Activated naive CD4-positive, alpha-beta T cell treated with anti-CD3 and anti-CD28 coated beads for 36 hours (primary cell): ENCODE measurements around the gene TUBA3D. TPM values are rescaled to one million over a fixed set of nuclear protein-coding genes. Genes with fewer than 3 reads are reported as not detected.
"Not testable (repeated sequence)": the region's sequence is repeated elsewhere in the genome, so short reads cannot be mapped to it uniquely, and the experiment has no call there.

Experiments
- CTCF ChIA-PET: fragments of 350-600 bp; sonication (Branson Sonifier 250); formaldehyde crosslinking; loops from one replicate; lab custom pipeline; 2021; ENCODE audit warnings: antibody characterized with exemption; lab: Charles Lee
- DNase-seq: peaks from one replicate; pipeline ENCODE4 v3.0.0-alpha.2; 2020
- H3K27ac Mint-ChIP-seq: one replicate; pipeline ENCODE4 v1.8.0; 2021; ENCODE audit warnings: mild to moderate bottlenecking, mixed read lengths
- H3K27me3 Mint-ChIP-seq: one replicate; pipeline ENCODE4 v1.8.0; 2021; ENCODE audit warnings: low read depth, mixed read lengths
- H3K36me3 Mint-ChIP-seq: one replicate; pipeline ENCODE4 v1.8.0; 2021; ENCODE audit warnings: low read depth, mixed read lengths
- H3K4me1 Mint-ChIP-seq: one replicate; pipeline ENCODE4 v1.8.0; 2021; ENCODE audit warnings: low read depth, mixed read lengths
- H3K4me3 Mint-ChIP-seq: one replicate; pipeline ENCODE4 v1.8.0; 2021; ENCODE audit warnings: mild to moderate bottlenecking, moderate library complexity, mixed read lengths
- H3K9me3 Mint-ChIP-seq: one replicate; pipeline ENCODE4 v1.8.0; 2021; ENCODE audit warnings: mixed read lengths
- intact Hi-C: fragments of 100-400 bp; cut with micrococcal nuclease; formaldehyde crosslinking; loops from one replicate; pipeline ENCODE4 v1.15.1; 2023
- total RNA-seq, 2 experiments: library from RNA; stranded (reverse); gene quantifications; one replicate each; pipeline ENCODE4 v1.2.3, GENCODE V29; 2021

The TUBA3D gene
- total RNA-seq, 2 experiments from 2014 or later: not detected

DNA sequence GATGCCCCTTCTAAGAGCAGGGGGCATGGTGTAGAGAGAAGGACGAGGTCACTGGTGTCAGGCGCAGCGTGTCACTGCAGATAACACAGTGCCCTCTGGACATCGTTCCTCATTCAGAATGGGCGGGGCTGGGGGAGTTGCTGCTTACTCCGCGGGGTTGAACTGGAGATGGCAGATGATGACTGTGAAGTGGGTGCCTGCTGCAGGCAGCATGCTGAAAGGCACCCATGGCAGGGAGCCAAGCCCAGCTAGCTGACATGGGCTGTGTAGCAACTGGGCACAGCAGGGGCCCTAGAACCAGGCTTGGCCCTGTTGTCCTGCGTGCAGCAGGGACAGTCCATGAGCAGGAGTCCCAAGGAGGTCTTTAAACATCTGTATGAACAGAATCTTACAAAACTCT, 4.3 kb upstream of the TUBA3D start:
- intact Hi-C loops, DNase-seq, H3K9me3 Mint-ChIP-seq, CTCF ChIA-PET, H3K4me1 Mint-ChIP-seq, H3K27ac Mint-ChIP-seq, H3K4me3 Mint-ChIP-seq, H3K27me3 Mint-ChIP-seq, H3K36me3 Mint-ChIP-seq: not testable (repeated sequence)

GRCh38 chr2:131473266-131473665, 2.7 kb upstream of the TUBA3D start:
- H3K4me3 Mint-ChIP-seq, H3K9me3 Mint-ChIP-seq, H3K27me3 Mint-ChIP-seq, H3K4me1 Mint-ChIP-seq, DNase-seq, H3K27ac Mint-ChIP-seq, intact Hi-C loops, H3K36me3 Mint-ChIP-seq, CTCF ChIA-PET: not testable (repeated sequence)

GRCh38 chr2:131476363-131476762, 444 bp downstream of the TUBA3D start:
- DNase-seq, H3K27me3 Mint-ChIP-seq, H3K4me3 Mint-ChIP-seq, CTCF ChIA-PET, H3K9me3 Mint-ChIP-seq, H3K27ac Mint-ChIP-seq, intact Hi-C loops, H3K36me3 Mint-ChIP-seq, H3K4me1 Mint-ChIP-seq: not testable (repeated sequence)

GRCh38 chr2:131477227-131477626, 1.3 kb downstream of the TUBA3D start:
- DNase-seq, H3K4me1 Mint-ChIP-seq, H3K4me3 Mint-ChIP-seq, H3K27me3 Mint-ChIP-seq, H3K27ac Mint-ChIP-seq, H3K36me3 Mint-ChIP-seq, H3K9me3 Mint-ChIP-seq, CTCF ChIA-PET, intact Hi-C loops: not testable (repeated sequence)

DNA sequence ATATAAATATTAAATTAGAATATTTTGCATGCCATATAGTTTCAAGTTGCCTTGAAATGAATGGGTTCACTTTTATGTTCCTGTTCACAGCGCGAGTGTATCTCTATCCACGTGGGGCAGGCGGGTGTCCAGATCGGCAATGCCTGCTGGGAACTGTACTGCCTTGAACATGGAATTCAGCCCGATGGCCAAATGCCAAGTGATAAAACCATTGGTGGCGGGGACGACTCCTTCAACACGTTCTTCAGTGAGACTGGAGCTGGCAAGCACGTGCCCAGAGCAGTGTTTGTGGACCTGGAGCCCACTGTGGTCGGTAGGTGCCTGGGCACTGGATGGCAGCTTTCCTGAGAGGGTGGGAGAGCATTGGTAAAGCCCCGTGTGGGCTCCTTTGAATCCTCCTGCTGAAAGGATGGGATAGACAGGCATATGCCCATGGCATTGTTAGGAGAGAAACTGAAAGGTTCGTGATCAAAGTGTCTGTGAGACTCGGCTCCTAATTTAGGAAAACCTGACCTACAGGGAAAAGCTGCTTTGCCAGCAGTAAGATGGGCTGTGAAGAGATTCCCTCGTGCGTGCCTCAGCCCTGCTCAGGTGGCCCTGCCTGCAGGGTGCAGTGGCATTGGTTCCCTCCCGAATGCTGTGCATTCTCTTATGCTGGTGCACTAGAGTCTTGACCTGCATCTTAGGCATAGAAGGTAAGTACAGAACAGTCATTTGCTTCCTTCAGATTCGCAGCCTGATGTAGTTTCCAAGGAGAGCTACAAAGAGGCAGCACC, 2.3 kb downstream of the TUBA3D start:
- CTCF ChIA-PET, H3K27me3 Mint-ChIP-seq, DNase-seq, H3K4me3 Mint-ChIP-seq, H3K27ac Mint-ChIP-seq, H3K4me1 Mint-ChIP-seq, H3K9me3 Mint-ChIP-seq, intact Hi-C loops: not testable (repeated sequence)
- H3K36me3 Mint-ChIP-seq: peaks cover 13% of the 10 kb centered on the region

DNA sequence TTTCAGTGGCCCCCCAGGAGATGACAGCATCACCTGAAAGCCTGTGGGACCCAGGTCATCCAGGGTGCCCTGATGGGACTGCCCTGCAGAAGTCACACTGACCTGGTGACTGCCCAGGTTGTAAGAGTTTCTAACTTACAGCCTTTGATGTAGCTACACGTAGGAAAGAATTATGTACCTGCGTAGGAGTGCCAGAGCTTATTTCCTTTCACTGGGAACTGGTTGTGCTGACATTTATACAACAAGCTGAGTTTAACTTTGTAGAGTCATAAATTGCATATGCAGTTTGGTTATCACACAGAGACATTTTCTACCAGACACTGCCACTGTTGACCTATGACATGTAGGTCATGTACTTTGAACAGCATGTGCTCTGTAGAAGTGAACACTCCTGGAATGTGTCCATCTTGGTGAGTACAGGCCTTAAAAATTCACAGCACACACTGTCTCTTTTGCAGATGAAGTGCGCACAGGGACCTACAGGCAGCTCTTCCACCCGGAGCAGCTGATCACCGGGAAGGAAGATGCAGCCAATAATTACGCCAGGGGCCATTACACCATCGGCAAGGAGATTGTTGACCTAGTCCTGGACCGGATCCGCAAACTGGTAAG, 3.0 kb downstream of the TUBA3D start:
- DNase-seq, intact Hi-C loops, H3K9me3 Mint-ChIP-seq, H3K27me3 Mint-ChIP-seq, CTCF ChIA-PET, H3K27ac Mint-ChIP-seq, H3K4me1 Mint-ChIP-seq, H3K4me3 Mint-ChIP-seq: not testable (repeated sequence)
- peaks cover 13% of the 10 kb centered on the region for H3K36me3 Mint-ChIP-seq

DNA sequence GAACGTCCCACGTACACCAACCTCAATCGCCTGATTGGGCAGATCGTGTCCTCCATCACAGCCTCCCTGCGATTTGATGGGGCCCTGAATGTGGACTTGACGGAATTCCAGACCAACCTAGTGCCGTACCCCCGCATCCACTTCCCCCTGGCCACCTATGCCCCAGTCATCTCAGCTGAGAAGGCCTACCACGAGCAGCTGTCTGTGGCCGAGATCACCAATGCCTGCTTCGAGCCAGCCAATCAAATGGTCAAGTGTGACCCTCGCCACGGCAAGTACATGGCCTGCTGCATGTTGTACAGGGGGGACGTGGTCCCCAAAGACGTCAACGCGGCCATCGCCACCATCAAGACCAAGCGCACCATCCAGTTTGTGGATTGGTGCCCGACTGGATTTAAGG, 4.4 kb downstream of the TUBA3D start:
- H3K27ac Mint-ChIP-seq, intact Hi-C loops, H3K27me3 Mint-ChIP-seq, DNase-seq, CTCF ChIA-PET, H3K4me1 Mint-ChIP-seq, H3K4me3 Mint-ChIP-seq, H3K9me3 Mint-ChIP-seq: not testable (repeated sequence)
- H3K36me3 Mint-ChIP-seq: peaks cover 13% of the 10 kb centered on the region

- intact Hi-C loops, H3K27me3 Mint-ChIP-seq, H3K4me1 Mint-ChIP-seq, H3K27ac Mint-ChIP-seq, H3K9me3 Mint-ChIP-seq, H3K4me3 Mint-ChIP-seq, DNase-seq: not testable (repeated sequence)
- CTCF ChIA-PET: interaction anchor here (1.3 kb wide), 1 partner anchor 10 kb away, joined by 3 read pairs; no protein-coding TSS in a partner anchor
- peaks cover 12% of the 10 kb centered on the region for H3K36me3 Mint-ChIP-seq
These were observed 6.7 kb downstream of the TUBA3D start for GRCh38 chr2:131482506-131483155.

DNA sequence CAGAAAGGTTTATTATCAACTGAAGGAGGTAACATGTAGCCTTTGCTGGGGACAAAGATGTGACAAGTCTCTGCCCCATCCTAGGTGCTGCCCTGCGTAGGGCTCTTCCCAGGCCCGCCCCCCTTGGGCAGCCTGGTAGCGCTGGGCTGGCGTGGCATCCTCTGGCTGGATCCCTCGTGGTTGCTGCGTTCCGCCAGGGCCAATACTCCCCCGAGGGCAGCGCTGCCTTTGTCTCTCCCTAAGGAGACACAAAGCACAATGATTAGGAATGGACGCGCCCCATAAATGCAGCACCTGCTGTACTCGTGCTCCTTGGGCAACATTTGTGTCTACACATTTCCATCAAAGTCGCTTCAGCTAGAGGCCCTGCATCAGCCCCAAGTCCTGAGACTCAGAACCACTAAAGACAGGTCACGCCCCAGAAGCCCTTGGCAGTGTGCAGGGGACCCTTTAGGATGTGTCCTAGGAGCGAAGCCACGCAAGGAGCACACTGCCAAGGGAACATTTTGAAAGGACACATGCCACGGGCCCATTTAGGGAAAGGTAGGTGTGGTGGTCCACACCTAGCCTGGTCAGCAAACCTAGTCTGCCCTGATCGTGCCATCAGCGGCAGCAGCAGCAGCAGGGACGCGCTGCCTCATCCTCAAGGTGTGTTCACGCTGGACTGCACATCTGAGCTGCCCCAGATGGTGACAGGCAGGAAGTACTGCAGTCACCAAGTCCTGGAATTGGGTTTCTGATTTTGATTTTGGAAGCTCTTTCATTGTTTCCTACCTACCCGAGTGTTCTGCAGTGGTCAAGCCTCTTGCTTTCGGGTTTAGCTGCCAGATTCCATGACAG, 8.3 kb downstream of the TUBA3D start:
- H3K36me3 Mint-ChIP-seq: peaks cover 18% of the 10 kb centered on the region
- intact Hi-C loops: not testable (repeated sequence)

GRCh38 chr2:131484906-131485460, 9.1 kb downstream of the TUBA3D start:
- H3K4me3 Mint-ChIP-seq, CTCF ChIA-PET, H3K27ac Mint-ChIP-seq, intact Hi-C loops, H3K4me1 Mint-ChIP-seq, H3K27me3 Mint-ChIP-seq, H3K9me3 Mint-ChIP-seq, DNase-seq: not testable (repeated sequence)
- peaks cover 22% of the 10 kb centered on the region for H3K36me3 Mint-ChIP-seq

More for the DNA sequence above, 8.3 kb downstream of the TUBA3D start:
- not testable (repeated sequence) for DNase-seq, H3K4me3 Mint-ChIP-seq, H3K27ac Mint-ChIP-seq, H3K9me3 Mint-ChIP-seq, H3K4me1 Mint-ChIP-seq, H3K27me3 Mint-ChIP-seq
- CTCF ChIA-PET: interaction anchor here (1.3 kb wide), 1 partner anchor 9 kb away, joined by 3 read pairs; no protein-coding TSS in a partner anchor

DNA sequence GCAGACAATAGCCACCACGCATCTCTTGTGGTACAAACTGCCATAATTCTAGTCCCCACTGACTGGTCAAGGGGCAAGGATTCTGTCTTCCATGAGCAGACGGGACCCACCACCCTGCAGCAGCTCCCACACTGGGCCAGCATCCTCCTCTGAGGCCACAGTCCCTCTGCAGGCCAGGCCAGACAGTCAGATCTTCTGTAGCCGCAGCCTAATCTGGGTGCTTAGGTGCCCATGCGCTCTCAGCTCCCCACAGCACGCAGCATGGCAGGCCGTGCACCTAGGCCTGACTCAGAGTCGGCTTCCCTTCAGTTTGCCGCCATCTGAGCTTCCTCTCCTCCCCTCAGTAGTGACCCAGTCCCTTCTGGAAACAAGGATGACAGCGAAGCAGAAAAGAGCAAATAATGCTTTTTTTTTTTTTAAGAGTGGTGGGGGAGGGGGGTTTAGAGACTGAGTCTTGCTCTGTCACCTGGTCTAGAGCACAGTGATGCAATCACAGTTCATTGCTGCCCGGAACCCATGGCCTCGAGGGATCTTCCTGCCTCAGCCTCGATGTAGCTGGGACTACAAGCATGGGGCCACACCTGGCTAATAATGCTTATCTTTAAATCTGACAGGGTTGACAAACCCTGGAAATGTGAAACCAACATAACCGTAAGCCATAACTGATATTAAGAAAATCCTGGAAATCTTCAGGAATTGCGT, 10.4 kb downstream of the TUBA3D start:
- H3K4me3 Mint-ChIP-seq, CTCF ChIA-PET, intact Hi-C loops, DNase-seq, H3K9me3 Mint-ChIP-seq, H3K27me3 Mint-ChIP-seq, H3K27ac Mint-ChIP-seq: not testable (repeated sequence)
- Mint-ChIP-seq H3K36me3 (peaks cover 28% of the 10 kb centered on the region), H3K4me1 (peaks cover 18% of the 10 kb centered on the region)
